Endothelial cell of umbilical vein (primary cell): ENCODE data around the gene CDC20. TPM values are rescaled to one million over a fixed set of nuclear protein-coding genes. Genes with fewer than 3 reads are reported as not detected.
A peak's percentile ranks its signal among the peaks of the same experiment; 100 is the strongest.

Experiments used
- BruUV-seq: library from RNA; stranded (reverse); fragments of 400-500 nt; replicated peaks from 2 replicates; lab custom pipeline; 2021; lab: Mats Ljungman, UMichigan
- CTCF ChIA-PET: fragments of 300-600, 350-600 bp; sonication (Branson Sonifier 250); formaldehyde crosslinking; loops from one replicate; lab custom pipeline; 2021; ENCODE audit warnings: antibody characterized with exemption, inconsistent platforms; lab: Charles Lee
- POLR2A ChIA-PET: fragments of 300-600, 350-600 bp; sonication (Branson Sonifier 250); formaldehyde crosslinking; loops from one replicate; lab custom pipeline; 2021; ENCODE audit warnings: antibody characterized with exemption, inconsistent platforms; lab: Charles Lee
- DNase-seq: peaks from one replicate; pipeline ENCODE4 v3.0.0-alpha.2; 2011; ENCODE audit warnings: low read depth, low spot score
- FAIRE-seq: peaks from 2 replicates; lab custom pipeline; 2011; peaks lifted over from hg19 to GRCh38; lab: Jason Lieb, UNC
- H2AFZ ChIP-seq: 2 replicates; pipeline ENCODE4 v1.6.0; 2012; ENCODE audit warnings: low read depth, low read length, control low read depth, inconsistent platforms
- H3K27ac ChIP-seq: 2 replicates; pipeline ENCODE4 v1.5.1; 2011; ENCODE audit warnings: low read depth, mild to moderate bottlenecking, control low read depth, low read length, moderate library complexity; ENCODE audit not compliant: insufficient read depth
- H3K27me3 ChIP-seq, 2 experiments: 2 replicates each; pipeline versions ENCODE4 v1.6.0 to v1.6.1; 2011; ENCODE audit warnings: low read length in 2 of 2, mixed read lengths in 1 of 2; ENCODE audit not compliant: control insufficient read depth in 2 of 2, insufficient read depth in 2 of 2
- H3K36me3 ChIP-seq, 2 experiments: 2 replicates in 1 of 2; 3 replicates in 1 of 2; pipeline ENCODE4 v1.5.1; 2011; ENCODE audit warnings: low read length in 2 of 2, mild to moderate bottlenecking in 1 of 2, moderate library complexity in 1 of 2; ENCODE audit not compliant: control insufficient read depth in 2 of 2, insufficient read depth in 2 of 2; ENCODE audit errors: extremely low read depth in 1 of 2
- H3K4me1 ChIP-seq: 3 replicates; pipeline ENCODE4 v1.5.1; 2011; ENCODE audit warnings: mild to moderate bottlenecking, low read length; ENCODE audit not compliant: control insufficient read depth, insufficient read depth; ENCODE audit errors: extremely low read depth
- H3K4me2 ChIP-seq: 2 replicates; pipeline ENCODE4 v1.6.1; 2011; ENCODE audit warnings: low read length, control low read depth, mixed read lengths; ENCODE audit not compliant: insufficient read depth
- H3K4me3 ChIP-seq, 3 experiments: fragments of 200-600 bp in 1 of 3; sonication (generic), shearing (Covaris generic) in 1 of 3; replicated peaks in 1 of 3; 2 replicates each; pipeline ENCODE4 v1.5.1; 2011 to 2016; ENCODE audit warnings: control low read depth in 3 of 3, low read length in 3 of 3, mild to moderate bottlenecking in 2 of 3, inconsistent platforms in 1 of 3, low read depth in 1 of 3, moderate library complexity in 1 of 3; ENCODE audit not compliant: insufficient read depth in 1 of 3
- H3K79me2 ChIP-seq: 2 replicates; pipeline ENCODE4 v1.6.0; 2012; ENCODE audit warnings: low read length, inconsistent platforms; ENCODE audit not compliant: control insufficient read depth, insufficient read depth
- H3K9ac ChIP-seq: replicated peaks from 2 replicates; pipeline ENCODE3; 2011; ENCODE audit warnings: low read length, control low read depth; ENCODE audit not compliant: insufficient read depth; ENCODE audit errors: extremely low read depth
- H3K9me1 ChIP-seq: replicated peaks from 3 replicates; pipeline ENCODE4 v1.6.0; 2011; ENCODE audit warnings: mild to moderate bottlenecking, low read length; ENCODE audit not compliant: control insufficient read depth, insufficient read depth; ENCODE audit errors: extremely low read depth
- H3K9me3 ChIP-seq: replicated peaks from 2 replicates; pipeline ENCODE4 v1.5.1; 2012; ENCODE audit warnings: low read length, inconsistent platforms; ENCODE audit not compliant: control insufficient read depth, insufficient read depth
- H4K20me1 ChIP-seq: replicated peaks from 2 replicates; pipeline ENCODE3; 2011; ENCODE audit warnings: mild to moderate bottlenecking, low read length; ENCODE audit not compliant: control insufficient read depth, insufficient read depth; ENCODE audit errors: extremely low read depth
- CTCF ChIP-seq, 2 donors: IDR thresholded peaks; 1 replicate in 1 of 2; 2 replicates in 1 of 2; pipeline ENCODE4 v1.5.1; 2011; ENCODE audit warnings: low read length in 2 of 2, mild to moderate bottlenecking in 2 of 2, moderate library complexity in 2 of 2, control low read depth in 1 of 2, inconsistent platforms in 1 of 2, low read depth in 1 of 2; ENCODE audit not compliant: insufficient read depth in 1 of 2; ENCODE audit errors: extremely low read depth in 1 of 2
- EZH2 ChIP-seq: IDR thresholded peaks from 2 replicates; pipeline ENCODE4 v1.6.1; 2012; ENCODE audit warnings: borderline replicate concordance, low read depth, mild to moderate bottlenecking, moderate library complexity, low read length, inconsistent platforms; ENCODE audit not compliant: severe bottlenecking
- FOS ChIP-seq: IDR thresholded peaks from 2 replicates; pipeline ENCODE4 v1.6.1; 2011; ENCODE audit warnings: mild to moderate bottlenecking, low read length, moderate library complexity, borderline replicate concordance; ENCODE audit not compliant: insufficient read depth
- GATA2 ChIP-seq: IDR thresholded peaks from 2 replicates; pipeline ENCODE4 v1.7.0; 2011; ENCODE audit warnings: low read depth, mild to moderate bottlenecking, moderate library complexity, mixed read lengths, low read length; ENCODE audit not compliant: insufficient read length, insufficient read depth
- JUN ChIP-seq: IDR thresholded peaks from 2 replicates; pipeline ENCODE4 v1.6.1; 2011; ENCODE audit warnings: borderline replicate concordance, low read depth; ENCODE audit not compliant: insufficient read length, insufficient read depth
- MAX ChIP-seq: IDR thresholded peaks from 2 replicates; pipeline ENCODE4 v1.6.1; 2011; ENCODE audit not compliant: insufficient read depth, insufficient read length
- MYC ChIP-seq: IDR thresholded peaks from one replicate; pipeline ENCODE4 v1.6.1; 2011; ENCODE audit warnings: mild to moderate bottlenecking, low read depth, low read length
- POLR2A ChIP-seq: IDR thresholded peaks from 2 replicates; pipeline ENCODE4 v1.6.1; 2012; ENCODE audit warnings: low read depth, mild to moderate bottlenecking, control low read depth, low read length
- POLR2AphosphoS5 ChIP-seq: IDR thresholded peaks from 2 replicates; pipeline ENCODE4 v1.6.1; 2012; ENCODE audit warnings: low read depth, mild to moderate bottlenecking, control low read depth, low read length, moderate library complexity; ENCODE audit not compliant: insufficient read depth
- dilution Hi-C: fragments of 300-500 bp; cut with MboI; formaldehyde crosslinking; loops from one replicate; pipeline ENCODE4 v1.15.0; 2019; ENCODE audit warnings: low sequenced_read_pairs; ENCODE audit not compliant: extremely low pct_ligation_motif_present
- intact Hi-C: fragments of 100-400 bp; cut with micrococcal nuclease; formaldehyde crosslinking; loops from one replicate; pipeline ENCODE4 v1.10.0; 2022
- polyA plus RNA-seq, 4 experiments: library from polyadenylated mRNA; depleted of rRNA in 3 of 4; stranded (reverse) in 3 of 4; unstranded in 1 of 4; fragments of >200 nt; gene quantifications; 2 replicates each; pipeline versions ENCODE4 v1.2.1 to v1.2.3, GENCODE V29; 2011 to 2012; ENCODE audit warnings: missing spikeins in 1 of 4
- total RNA-seq: library from RNA; stranded (reverse); gene quantifications from 2 replicates; pipeline ENCODE4 v1.2.3, GENCODE V29; 2021

CDC20 gene
- total and polyA plus RNA-seq, 2 donors (not counting 3 experiments of a cell fraction or from before 2014, with no cell fraction given), result 129 to 170 TPM

- dilution Hi-C loops (no loop called here), intact Hi-C loops (no loop called here)
- Histone ChIP-seq H2AFZ (no peak overlapping the region), H3K9ac (no peak overlapping the region), H3K9me3 (no peaks in the 10 kb centered on the region), H4K20me1 (no peaks in the 10 kb centered on the region), H3K4me2 (no peak overlapping the region), H3K36me3 (peaks cover 43 to 81% of the 10 kb centered on the region in 2 experiments), H3K9me1 (no peaks in the 10 kb centered on the region), H3K27ac (no peak overlapping the region), H3K4me3 (no peak overlapping the region), H3K79me2 (no peaks in the 10 kb centered on the region), H3K4me1 (no peaks in the 10 kb centered on the region), H3K27me3 (no peaks in the 10 kb centered on the region)
- DNase-seq, result no peak
- FAIRE-seq, result no peak
- no TSS peak for BruUV-seq
- ChIA-PET CTCF (no interaction called here), POLR2A (no interaction called here)
- TF ChIP-seq MAX (no peak), JUN (no peak), POLR2A (peak; percentile 20)
Measured at GRCh38 chr1:43318831-43319230, 40.0 kb upstream of the CDC20 start.

GRCh38 chr1:43319288-43319687 lies 39.5 kb upstream of the CDC20 start:
- no peak for FAIRE-seq
- POLR2A ChIA-PET, result no interaction called here
- H2AFZ ChIP-seq, result no peak overlapping the region

More at GRCh38 chr1:43319288-43319687, 39.5 kb upstream of the CDC20 start:
- BruUV-seq, result no TSS peak
- Histone ChIP-seq H3K27ac (no peak overlapping the region), H3K36me3 (peaks cover 45 to 83% of the 10 kb centered on the region in 2 experiments), H3K4me3 (no peak overlapping the region), H4K20me1 (no peaks in the 10 kb centered on the region), H3K9me3 (no peaks in the 10 kb centered on the region), H3K4me2 (no peak overlapping the region), H3K27me3 (no peaks in the 10 kb centered on the region), H3K9ac (no peak overlapping the region), H3K79me2 (no peaks in the 10 kb centered on the region), H3K9me1 (no peaks in the 10 kb centered on the region), H3K4me1 (no peaks in the 10 kb centered on the region)
- intact Hi-C loops (no loop called here), dilution Hi-C loops (no loop called here)
- CTCF ChIA-PET, result no interaction called here
- no peak for TF ChIP-seq MAX
- no peak for TF ChIP-seq MYC
- TF ChIP-seq GATA2, result no peak
- TF ChIP-seq JUN, result no peak
- no peak for TF ChIP-seq FOS
- TF ChIP-seq EZH2, result no peak
- no peak for TF ChIP-seq POLR2A
- no peak for TF ChIP-seq POLR2AphosphoS5
- TF ChIP-seq CTCF (IDR thresholded peaks at IDR 0.05; ENCODE audit: extremely low read depth in 1 of 2, insufficient read depth in 1 of 2, low read depth in 1 of 2, low read length in 2 of 2), result no peak
- no peak for DNase-seq
